Measurements from ENCODE around the gene CTTNBP2NL. TPM values are rescaled to one million over a fixed set of nuclear protein-coding genes. Genes with fewer than 3 reads are reported as not detected.

The CTTNBP2NL gene
- total and polyA plus RNA-seq, 2 of the 4 experiments (the other 2 are of a cell fraction): 12.4 to 22.0 TPM

DNA sequence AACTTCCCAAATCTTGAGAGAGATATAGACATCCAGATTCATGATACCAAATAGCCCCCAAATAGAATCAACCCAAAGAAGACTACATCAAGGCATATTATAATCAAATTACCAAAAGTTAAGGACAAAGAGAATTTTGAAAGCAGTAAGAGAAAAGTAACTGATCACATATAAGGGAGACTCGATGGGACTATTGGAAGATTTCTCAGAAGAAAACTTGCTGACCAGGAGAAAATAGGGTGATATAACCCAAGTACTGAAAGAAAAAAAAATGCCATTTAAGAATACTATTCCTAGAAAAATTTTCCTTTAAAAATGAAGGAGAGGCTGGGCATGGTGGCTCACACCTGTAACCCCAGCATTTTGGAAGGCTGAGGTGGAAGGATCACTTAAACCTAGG is 82.3 kb downstream of the CTTNBP2NL start:
- ATAC-seq (ENCODE audit: low read depth) (no peak), DNase-seq (no peak)
- dilution Hi-C loops (cut with HindIII; ENCODE audit: low sequenced_read_pairs, unreplicated experiment) (no loop called here), intact Hi-C loops (cut with micrococcal nuclease) (no loop called here), in situ Hi-C loops (cut with MboI; ENCODE audit: low sequenced_read_pairs) (no loop called here)
- H3K4me2 ChIP-seq (ENCODE audit: low read depth, low read length): no peak overlapping the region
- H3K4ac ChIP-seq (ENCODE audit: low read depth, low read length): no peak overlapping the region
- POLR2A ChIA-PET (ENCODE audit: unreplicated experiment): no interaction called here
- H4K20me1 ChIP-seq (ENCODE audit: insufficient read depth, low read length): no peaks in the 10 kb centered on the region
- H3K9me1 ChIP-seq (ENCODE audit: insufficient read depth, low read length): no peaks in the 10 kb centered on the region
- H2BK15ac ChIP-seq (ENCODE audit: low read depth, low read length): no peak overlapping the region
- no peak overlapping the region for H2AK9ac ChIP-seq (replicated peaks; ENCODE audit: low read depth, low read length, poor library complexity)
- H3K79me1 ChIP-seq (ENCODE audit: low read depth in 1 of 2, low read length in 2 of 2): no peaks in the 10 kb centered on the region
- BruUV-seq (replicated peaks): no TSS peak
- no peak overlapping the region for H3K56ac ChIP-seq (ENCODE audit: extremely low read depth, insufficient read depth, low read length)
- H2BK120ac ChIP-seq (ENCODE audit: low read depth, low read length): no peak overlapping the region
- H3K9ac ChIP-seq (ENCODE audit: low read depth, low read length): no peak overlapping the region
- H2AK5ac ChIP-seq (ENCODE audit: low read depth, low read length): no peak overlapping the region
- H4K5ac ChIP-seq (ENCODE audit: low read depth, low read length): no peak overlapping the region
- H3K9me3 ChIP-seq (ENCODE audit: control insufficient read depth, insufficient read depth, low read length): peaks cover 17% of the 10 kb centered on the region
- H2BK5ac ChIP-seq (ENCODE audit: low read depth, low read length, poor library complexity, severe bottlenecking): no peak overlapping the region
- H4K8ac ChIP-seq (ENCODE audit: low read depth in 2 of 2, low read length in 2 of 2): no peak overlapping the region
- 0 out of 2 replicates have a peak, but pooled peaks cover 1% of the 10 kb centered on the region for H3K36me3 ChIP-seq (ENCODE audit: control insufficient read depth, insufficient read depth, low read length)
- H3K4me1 ChIP-seq (ENCODE audit: control insufficient read depth, insufficient read depth, low read length): no peaks in the 10 kb centered on the region
- H2BK20ac ChIP-seq (ENCODE audit: low read depth, low read length): no peak overlapping the region
- no peak overlapping the region for H3K14ac ChIP-seq (replicated peaks; ENCODE audit: low read depth, low read length)
- TF ChIP-seq SMC3 (IDR thresholded peaks at IDR 0.05; ENCODE audit: low read depth, low read length) (no peak), RCOR1 (IDR thresholded peaks at IDR 0.05; ENCODE audit: insufficient replicate concordance, low read length) (no peak), RFX5 (IDR thresholded peaks at IDR 0.05; ENCODE audit: low read depth, low read length) (no peak), POLR2A (IDR thresholded peaks at IDR 0.05; ENCODE audit: low read depth, low read length) (no peak), BHLHE40 (IDR thresholded peaks at IDR 0.05; ENCODE audit: low read depth, low read length) (no peak), CEBPB (IDR thresholded peaks at IDR 0.05; ENCODE audit: low read depth, low read length) (no peak), NFE2L2 (IDR thresholded peaks at IDR 0.05; ENCODE audit: low read depth, low read length) (no peak), MAFK (IDR thresholded peaks at IDR 0.05; ENCODE audit: low read depth, low read length) (no peak), FOS (IDR thresholded peaks at IDR 0.05; ENCODE audit: low read depth, low read length) (no peak), CHD1 (IDR thresholded peaks at IDR 0.05; ENCODE audit: low read depth, low read length) (no peak), MAZ (IDR thresholded peaks at IDR 0.05; ENCODE audit: borderline replicate concordance, low read depth, low read length) (no peak), MXI1 (IDR thresholded peaks at IDR 0.05; ENCODE audit: borderline replicate concordance, low read depth, low read length) (no peak), RAD21 (IDR thresholded peaks at IDR 0.05; ENCODE audit: low read length) (no peak)
- TF ChIP-seq, protein P1, sequence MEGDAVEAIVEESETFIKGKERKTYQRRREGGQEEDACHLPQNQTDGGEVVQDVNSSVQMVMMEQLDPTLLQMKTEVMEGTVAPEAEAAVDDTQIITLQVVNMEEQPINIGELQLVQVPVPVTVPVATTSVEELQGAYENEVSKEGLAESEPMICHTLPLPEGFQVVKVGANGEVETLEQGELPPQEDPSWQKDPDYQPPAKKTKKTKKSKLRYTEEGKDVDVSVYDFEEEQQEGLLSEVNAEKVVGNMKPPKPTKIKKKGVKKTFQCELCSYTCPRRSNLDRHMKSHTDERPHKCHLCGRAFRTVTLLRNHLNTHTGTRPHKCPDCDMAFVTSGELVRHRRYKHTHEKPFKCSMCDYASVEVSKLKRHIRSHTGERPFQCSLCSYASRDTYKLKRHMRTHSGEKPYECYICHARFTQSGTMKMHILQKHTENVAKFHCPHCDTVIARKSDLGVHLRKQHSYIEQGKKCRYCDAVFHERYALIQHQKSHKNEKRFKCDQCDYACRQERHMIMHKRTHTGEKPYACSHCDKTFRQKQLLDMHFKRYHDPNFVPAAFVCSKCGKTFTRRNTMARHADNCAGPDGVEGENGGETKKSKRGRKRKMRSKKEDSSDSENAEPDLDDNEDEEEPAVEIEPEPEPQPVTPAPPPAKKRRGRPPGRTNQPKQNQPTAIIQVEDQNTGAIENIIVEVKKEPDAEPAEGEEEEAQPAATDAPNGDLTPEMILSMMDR (conservative IDR thresholded peaks at IDR 0.05; ENCODE audit: low read depth, low read length): no peak
- TF ChIP-seq, protein P2, sequence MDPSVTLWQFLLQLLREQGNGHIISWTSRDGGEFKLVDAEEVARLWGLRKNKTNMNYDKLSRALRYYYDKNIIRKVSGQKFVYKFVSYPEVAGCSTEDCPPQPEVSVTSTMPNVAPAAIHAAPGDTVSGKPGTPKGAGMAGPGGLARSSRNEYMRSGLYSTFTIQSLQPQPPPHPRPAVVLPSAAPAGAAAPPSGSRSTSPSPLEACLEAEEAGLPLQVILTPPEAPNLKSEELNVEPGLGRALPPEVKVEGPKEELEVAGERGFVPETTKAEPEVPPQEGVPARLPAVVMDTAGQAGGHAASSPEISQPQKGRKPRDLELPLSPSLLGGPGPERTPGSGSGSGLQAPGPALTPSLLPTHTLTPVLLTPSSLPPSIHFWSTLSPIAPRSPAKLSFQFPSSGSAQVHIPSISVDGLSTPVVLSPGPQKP (IDR thresholded peaks at IDR 0.05; ENCODE audit: borderline replicate concordance, low read depth, low read length): no peak
- TF ChIP-seq, protein P3, sequence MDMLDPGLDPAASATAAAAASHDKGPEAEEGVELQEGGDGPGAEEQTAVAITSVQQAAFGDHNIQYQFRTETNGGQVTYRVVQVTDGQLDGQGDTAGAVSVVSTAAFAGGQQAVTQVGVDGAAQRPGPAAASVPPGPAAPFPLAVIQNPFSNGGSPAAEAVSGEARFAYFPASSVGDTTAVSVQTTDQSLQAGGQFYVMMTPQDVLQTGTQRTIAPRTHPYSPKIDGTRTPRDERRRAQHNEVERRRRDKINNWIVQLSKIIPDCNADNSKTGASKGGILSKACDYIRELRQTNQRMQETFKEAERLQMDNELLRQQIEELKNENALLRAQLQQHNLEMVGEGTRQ (IDR thresholded peaks at IDR 0.05; ENCODE audit: low read depth, low read length): no peak
- H3K18ac ChIP-seq (ENCODE audit: low read depth, low read length): no peak overlapping the region
- no peak overlapping the region for H4K91ac ChIP-seq (ENCODE audit: insufficient read depth, low read depth, low read length)
- no CpG with 5 or more reads among the region's 1 CpG for WGBS, 2 experiments (ENCODE audit: extremely low coverage in 2 of 2, insufficient read length in 1 of 2)
- no peak overlapping the region for H3K27ac ChIP-seq (ENCODE audit: insufficient read depth, low read length)
- no peak overlapping the region for H2AFZ ChIP-seq (replicated peaks; ENCODE audit: low read length, poor library complexity)
- H3K23ac ChIP-seq (ENCODE audit: low read depth, low read length): no peak overlapping the region
- H3K4me3 ChIP-seq (ENCODE audit: insufficient read depth, low read depth, low read length): no peak overlapping the region
- no peaks in the 10 kb centered on the region for H3K27me3 ChIP-seq (ENCODE audit: control insufficient read depth, insufficient read depth, low read length)
- CTCF ChIA-PET: no interaction called here
